B cell (primary cell): ENCODE measurements around the gene NRDE2. TPM values are rescaled to one million over a fixed set of nuclear protein-coding genes. Genes with fewer than 3 reads are reported as not detected.

Experiments
- ATAC-seq: fragments of 200-7000 bp; cut with Tn5 transposase; one replicate; pipeline ENCODE4 v1.10.0; 2021; ENCODE audit warnings: low read depth, mild to moderate bottlenecking, moderate number of reproducible peaks, moderate library complexity
- CTCF ChIA-PET: fragments of 350-600 bp; sonication (Branson Sonifier 250); formaldehyde crosslinking; loops from one replicate; lab custom pipeline; 2021; ENCODE audit warnings: antibody characterized with exemption, inconsistent platforms; lab: Charles Lee
- POLR2A ChIA-PET: fragments of 350-600 bp; sonication (Branson Sonifier 250); formaldehyde crosslinking; loops from one replicate; lab custom pipeline; 2021; ENCODE audit warnings: antibody characterized with exemption; lab: Charles Lee
- DNase-seq: peaks from one replicate; pipeline ENCODE4 v3.0.0; 2013
- H2AFZ ChIP-seq: 2 replicates; pipeline ENCODE4 v1.6.1; 2012; ENCODE audit warnings: mild to moderate bottlenecking, low read depth, low read length; ENCODE audit not compliant: insufficient read depth, poor library complexity, severe bottlenecking
- H3K27ac ChIP-seq, 2 donors: 1 replicate in 1 of 2; 2 replicates in 1 of 2; pipeline ENCODE4 v1.5.1; 2012 to 2013; ENCODE audit warnings: low read length in 2 of 2, mild to moderate bottlenecking in 2 of 2, moderate library complexity in 1 of 2
- H3K27me3 ChIP-seq, 4 experiments: fragments of 200-600 bp in 1 of 4; sonication (generic) in 1 of 4; replicated peaks in 1 of 4; 1 replicate in 2 of 4; 2 replicates in 2 of 4; pipeline versions ENCODE4 v1.6.1 to v1.7.0; 2013 to 2016; ENCODE audit warnings: low read length in 3 of 4, mild to moderate bottlenecking in 2 of 4, mixed read lengths in 1 of 4, moderate library complexity in 1 of 4; ENCODE audit not compliant: insufficient read depth in 4 of 4, control insufficient read depth in 3 of 4; ENCODE audit errors: control extremely low read depth in 1 of 4
- H3K36me3 ChIP-seq, 2 experiments: replicated peaks in 1 of 2; 1 replicate in 1 of 2; 2 replicates in 1 of 2; pipeline versions ENCODE4 v1.6.1 to v1.7.1; 2013; ENCODE audit warnings: low read length in 1 of 2; ENCODE audit not compliant: insufficient read depth in 2 of 2, control insufficient read depth in 1 of 2; ENCODE audit errors: control extremely low read depth in 1 of 2, extremely low read depth in 1 of 2
- H3K4me1 ChIP-seq, 2 donors: fragments of 200-600 bp in 1 of 2; sonication (generic) in 1 of 2; 1 replicate in 1 of 2; 2 replicates in 1 of 2; pipeline versions ENCODE4 v1.5.1 to v1.6.1; 2013 to 2017; ENCODE audit warnings: low read length in 2 of 2; ENCODE audit not compliant: control insufficient read depth in 2 of 2, insufficient read depth in 2 of 2
- H3K4me2 ChIP-seq: replicated peaks from 2 replicates; pipeline ENCODE3; 2012; ENCODE audit warnings: mild to moderate bottlenecking, low read depth, low read length; ENCODE audit not compliant: poor library complexity, severe bottlenecking
- H3K4me3 ChIP-seq, 5 experiments: fragments of 200-600 bp in 1 of 5; sonication (generic) in 1 of 5; 1 replicate in 3 of 5; 2 replicates in 2 of 5; pipeline versions ENCODE4 v1.5.1 to v1.7.0; 2011 to 2016; ENCODE audit warnings: low read length in 4 of 5, mild to moderate bottlenecking in 4 of 5, low read depth in 2 of 5, control low read depth in 1 of 5, moderate library complexity in 1 of 5; ENCODE audit not compliant: insufficient read depth in 1 of 5; ENCODE audit errors: control extremely low read depth in 1 of 5, extremely low read depth in 1 of 5
- H3K79me2 ChIP-seq: fragments of 200-600 bp; sonication (generic); one replicate; pipeline ENCODE4 v1.6.0; 2016; ENCODE audit warnings: low read length; ENCODE audit not compliant: control insufficient read depth, insufficient read depth
- H3K9ac ChIP-seq: fragments of 200-600 bp; sonication (generic); 2 replicates; pipeline ENCODE4 v1.6.1; 2017; ENCODE audit warnings: mild to moderate bottlenecking, low read length, moderate library complexity
- H3K9me3 ChIP-seq, 3 donors: one replicate each; pipeline versions ENCODE4 v1.6.1 to v1.7.1; 2013; ENCODE audit warnings: low read length in 2 of 3; ENCODE audit not compliant: control insufficient read depth in 2 of 3, insufficient read depth in 1 of 3; ENCODE audit errors: control extremely low read depth in 1 of 3
- H4K20me1 ChIP-seq: 2 replicates; pipeline ENCODE4 v1.6.0; 2012; ENCODE audit warnings: mild to moderate bottlenecking, low read length; ENCODE audit not compliant: insufficient read depth, control insufficient read depth, poor library complexity, severe bottlenecking
- H3K27ac Mint-ChIP-seq: one replicate; pipeline ENCODE4 v1.8.0; 2021; ENCODE audit warnings: mixed read lengths
- H3K27me3 Mint-ChIP-seq: one replicate; pipeline ENCODE4 v1.8.0; 2021; ENCODE audit warnings: mixed read lengths
- H3K4me1 Mint-ChIP-seq: one replicate; pipeline ENCODE4 v1.8.0; 2021; ENCODE audit warnings: mixed read lengths
- H3K4me3 Mint-ChIP-seq: one replicate; pipeline ENCODE4 v1.8.0; 2021; ENCODE audit warnings: mixed read lengths
- H3K9me3 Mint-ChIP-seq: one replicate; pipeline ENCODE4 v1.8.0; 2022; ENCODE audit warnings: mixed read lengths; ENCODE audit not compliant: insufficient read depth
- CTCF ChIP-seq: fragments of 200-600 bp; IDR thresholded peaks from one replicate; pipeline ENCODE4 v1.8.0; 2022; ENCODE audit warnings: antibody characterized with exemption, mild to moderate bottlenecking
- EZH2 ChIP-seq: IDR thresholded peaks from 2 replicates; pipeline ENCODE4 v1.6.1; 2012; ENCODE audit warnings: borderline replicate concordance, low read depth, mild to moderate bottlenecking, moderate library complexity, low read length; ENCODE audit not compliant: insufficient read depth, poor library complexity, severe bottlenecking
- WGBS: methylation state at CpG from one replicate; pipeline ENCODE4 v1.1.5; 2013; ENCODE audit warnings: missing lambda C conversion rate; ENCODE audit not compliant: insufficient coverage; 5-methylcytosine and 5-hydroxymethylcytosine counted together
- intact Hi-C: fragments of 100-400 bp; cut with micrococcal nuclease; formaldehyde crosslinking; loops from one replicate; pipeline ENCODE4 v1.10.0; 2022
- polyA plus RNA-seq: library from polyadenylated mRNA; depleted of rRNA; stranded (reverse); fragments of >200 nt; gene quantifications from 2 replicates; pipeline ENCODE4 v1.2.3, GENCODE V29; 2012
- total RNA-seq, 2 donors: library from RNA; stranded (reverse); fragments of 120-200 nt in 1 of 2; gene quantifications; 1 replicate in 1 of 2; 2 replicates in 1 of 2; pipeline versions ENCODE4 v1.2.3 to v1.2.4, GENCODE V29; 2013 to 2022

The NRDE2 gene
- total and polyA plus RNA-seq, 2 donors (not counting 1 experiment from before 2014, with no cell fraction given) = 5.3 to 35.8 TPM

GRCh38 chr14:90332271-90332584 lies 487 bp upstream of the NRDE2 start:
- Histone ChIP-seq H3K9me3 (no peaks in the 10 kb centered on the region), H3K27ac (peak overlapping the region; percentile 45 to 77), H3K4me3 (peak overlapping the region; percentile 57 to 88 (median 69)), H4K20me1 (no peaks in the 10 kb centered on the region), H3K9ac (peak overlapping the region; percentile 75), H2AFZ (peak overlapping the region; percentile 79), H3K27me3 (peaks cover 0 to 13% (median 6%) of the 10 kb centered on the region in 4 experiments), H3K4me2 (peak overlapping the region; percentile 74), H3K4me1 (peaks cover 15 to 17% of the 10 kb centered on the region in 2 donors), H3K79me2 (peaks cover 26% of the 10 kb centered on the region), H3K36me3 (no peaks in the 10 kb centered on the region)
- TF ChIP-seq CTCF = no peak
- TF ChIP-seq EZH2 = no peak
- H3K4me1 Mint-ChIP-seq = peaks cover 22% of the 10 kb centered on the region
- peaks cover 2% of the 10 kb centered on the region for H3K9me3 Mint-ChIP-seq
- DNase-seq (no peak), ATAC-seq (no peak)
- ChIA-PET POLR2A (interaction anchor here (1.0 kb wide), 1 partner anchor 51 kb away, joined by 5 read pairs; no protein-coding TSS in a partner anchor), CTCF (interaction anchor here (1.4 kb wide), 1 partner anchor 68 kb away, joined by 6 read pairs; no protein-coding TSS in a partner anchor)
- H3K4me3 Mint-ChIP-seq = peak overlapping the region; percentile 90
- H3K27me3 Mint-ChIP-seq = peaks cover 17% of the 10 kb centered on the region
- H3K27ac Mint-ChIP-seq = peak overlapping the region; percentile 96
- intact Hi-C loops = loop anchor here (1.0 kb wide), 1 partner anchor 51 kb away; no protein-coding TSS in a partner anchor
- no CpG with 5 or more reads among the region's 6 CpGs for WGBS
